GM12864 (cell line): ENCODE data around the gene NEO1.

Source experiments
- DNase-seq: peaks from one replicate; pipeline ENCODE4 v3.0.0-alpha.2; 2011; ENCODE audit warnings: low read depth
- H3K4me3 ChIP-seq: 2 replicates; pipeline ENCODE4 v1.5.1; 2011; ENCODE audit warnings: mild to moderate bottlenecking, low read depth, low read length, control low read depth
- CTCF ChIP-seq: IDR thresholded peaks from 2 replicates; pipeline ENCODE4 v1.5.1; 2011; ENCODE audit warnings: low read depth, mild to moderate bottlenecking, moderate library complexity, low read length, control low read depth, inconsistent platforms; ENCODE audit errors: missing control alignments

Gene NEO1

GRCh38 chr15:73331991-73332925, 280.0 kb downstream of the NEO1 start:
- H3K4me3 ChIP-seq: no peak overlapping the region
- DNase-seq: no peak
- TF ChIP-seq CTCF: no peak

GRCh38 chr15:73333001-73333400, 280.7 kb downstream of the NEO1 start:
- no peak for DNase-seq
- no peak for TF ChIP-seq CTCF
- H3K4me3 ChIP-seq: no peak overlapping the region

- H3K4me3 ChIP-seq: no peak overlapping the region
- no peak for TF ChIP-seq CTCF
- no peak for DNase-seq
Measured at GRCh38 chr15:73334086-73334485, 281.8 kb downstream of the NEO1 start.

GRCh38 chr15:73335026-73335425, 282.8 kb downstream of the NEO1 start:
- no peak overlapping the region for H3K4me3 ChIP-seq
- no peak for DNase-seq
- no peak for TF ChIP-seq CTCF

- no peak for TF ChIP-seq CTCF
- DNase-seq: no peak
- H3K4me3 ChIP-seq: no peak overlapping the region
Measured at GRCh38 chr15:73335471-73335870, 283.2 kb downstream of the NEO1 start.

GRCh38 chr15:73336756-73337155, 284.5 kb downstream of the NEO1 start:
- no peak overlapping the region for H3K4me3 ChIP-seq
- DNase-seq: no peak
- TF ChIP-seq CTCF: no peak

- TF ChIP-seq CTCF: no peak
- no peak for DNase-seq
- H3K4me3 ChIP-seq: no peak overlapping the region
Measured at GRCh38 chr15:73337187-73337586, 284.9 kb downstream of the NEO1 start.
